ENCODE data around the gene ODC1.

DNA sequence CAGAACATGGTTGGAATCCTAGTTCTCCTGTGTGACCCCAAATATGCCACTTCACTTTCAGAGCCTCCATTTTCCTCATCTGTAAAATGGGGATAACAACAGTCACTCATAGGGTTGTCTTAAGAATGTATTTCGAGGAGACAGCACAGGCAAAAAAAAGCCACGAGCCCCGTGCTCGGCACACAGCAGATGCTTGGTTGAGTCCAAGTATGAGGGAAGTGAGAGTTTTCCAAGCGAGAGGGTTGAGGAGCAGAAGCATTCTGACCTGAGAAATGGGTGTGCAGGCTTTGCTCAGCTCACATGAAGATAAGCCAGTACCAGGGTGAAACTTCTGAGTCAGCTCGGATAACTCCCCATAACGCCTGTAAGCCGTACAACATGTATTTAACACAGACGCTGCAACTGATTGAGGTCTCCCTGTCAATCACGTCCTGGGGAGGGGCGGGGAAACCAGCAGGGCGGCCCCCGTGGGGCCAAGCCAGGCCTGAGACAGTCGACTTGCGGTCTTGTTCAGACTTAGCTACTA is 23.0 kb upstream of the ODC1 start:
- TF ChIP-seq CTCF (tag by site-specific recombination; IDR thresholded peaks at IDR 0.05): no peak
- TF ChIP-seq ZNF274 (IDR thresholded peaks at IDR 0.05; ENCODE audit: low read length): no peak
- no peak for TF ChIP-seq ZNF274 (tag by site-specific recombination; IDR thresholded peaks at IDR 0.05; ENCODE audit: borderline replicate concordance)
- TF ChIP-seq KLF16 (tag by site-specific recombination; IDR thresholded peaks at IDR 0.05): no peak
- TF ChIP-seq, protein P1, sequence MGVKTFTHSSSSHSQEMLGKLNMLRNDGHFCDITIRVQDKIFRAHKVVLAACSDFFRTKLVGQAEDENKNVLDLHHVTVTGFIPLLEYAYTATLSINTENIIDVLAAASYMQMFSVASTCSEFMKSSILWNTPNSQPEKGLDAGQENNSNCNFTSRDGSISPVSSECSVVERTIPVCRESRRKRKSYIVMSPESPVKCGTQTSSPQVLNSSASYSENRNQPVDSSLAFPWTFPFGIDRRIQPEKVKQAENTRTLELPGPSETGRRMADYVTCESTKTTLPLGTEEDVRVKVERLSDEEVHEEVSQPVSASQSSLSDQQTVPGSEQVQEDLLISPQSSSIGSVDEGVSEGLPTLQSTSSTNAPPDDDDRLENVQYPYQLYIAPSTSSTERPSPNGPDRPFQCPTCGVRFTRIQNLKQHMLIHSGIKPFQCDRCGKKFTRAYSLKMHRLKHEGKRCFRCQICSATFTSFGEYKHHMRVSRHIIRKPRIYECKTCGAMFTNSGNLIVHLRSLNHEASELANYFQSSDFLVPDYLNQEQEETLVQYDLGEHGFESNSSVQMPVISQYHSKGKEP (tag by site-specific recombination; IDR thresholded peaks at IDR 0.05): no peak
- TF ChIP-seq HOXA7 (CRISPR knock-in tag; IDR thresholded peaks at IDR 0.05; ENCODE audit: borderline replicate concordance): no peak
- TF ChIP-seq REST (tag by site-specific recombination; IDR thresholded peaks at IDR 0.05): no peak
- TF ChIP-seq ZSCAN30 (tag by site-specific recombination; IDR thresholded peaks at IDR 0.05): no peak
- TF ChIP-seq ZFP3 (tag by site-specific recombination; IDR thresholded peaks at IDR 0.05; ENCODE audit: low read depth): no peak
- no peak for TF ChIP-seq ZNF23 (tag by site-specific recombination; IDR thresholded peaks at IDR 0.05; ENCODE audit: borderline replicate concordance)
- TF ChIP-seq TRIM28 (IDR thresholded peaks at IDR 0.05; ENCODE audit: borderline replicate concordance, low read length): no peak
- no peak for TF ChIP-seq ZNF660 (tag by site-specific recombination; IDR thresholded peaks at IDR 0.05)
- no peak for TF ChIP-seq ZNF423 (tag by site-specific recombination; IDR thresholded peaks at IDR 0.05)
